ENCODE results near the gene TTC9B.

TTC9B gene

GRCh38 chr19:40229484-40229883 lies 11.3 kb upstream of the TTC9B start:
- no peak for TF ChIP-seq CTCF (conservative IDR thresholded peaks at IDR 0.05; ENCODE audit: low read length)
- DNase-seq (ENCODE audit: low read depth): peak; percentile 12
- H3K4me3 ChIP-seq (ENCODE audit: low read length): no peak overlapping the region

GRCh38 chr19:40228863-40229262 lies 10.7 kb upstream of the TTC9B start:
- DNase-seq (ENCODE audit: low read depth): no peak
- no peak overlapping the region for H3K4me3 ChIP-seq (ENCODE audit: low read length)
- TF ChIP-seq CTCF (conservative IDR thresholded peaks at IDR 0.05; ENCODE audit: low read length): no peak

GRCh38 chr19:40228346-40228745 lies 10.2 kb upstream of the TTC9B start:
- no peak for TF ChIP-seq CTCF (conservative IDR thresholded peaks at IDR 0.05; ENCODE audit: low read length)
- H3K4me3 ChIP-seq (ENCODE audit: low read length): no peak overlapping the region
- no peak for DNase-seq (ENCODE audit: low read depth)

- DNase-seq (ENCODE audit: low read depth): peak; percentile 43
- peak overlapping the region; percentile 47 for H3K4me3 ChIP-seq (ENCODE audit: low read length)
- TF ChIP-seq CTCF (conservative IDR thresholded peaks at IDR 0.05; ENCODE audit: low read length): peak; percentile 34; the same call in 1 of the 2 replicates
These were observed 7.5 kb upstream of the TTC9B start for GRCh38 chr19:40225440-40226305.

GRCh38 chr19:40224342-40225150 lies 6.4 kb upstream of the TTC9B start:
- TF ChIP-seq CTCF (conservative IDR thresholded peaks at IDR 0.05; ENCODE audit: low read length): no peak
- no peak for DNase-seq (ENCODE audit: low read depth)
- no peak overlapping the region for H3K4me3 ChIP-seq (ENCODE audit: low read length)

- no peak for DNase-seq (ENCODE audit: low read depth)
- no peak overlapping the region for H3K4me3 ChIP-seq (ENCODE audit: low read length)
- no peak for TF ChIP-seq CTCF (conservative IDR thresholded peaks at IDR 0.05; ENCODE audit: low read length)
These were observed 5.1 kb upstream of the TTC9B start for GRCh38 chr19:40223135-40223822.

Measured in AG10803 (cell line).